ENCODE data around the gene NEDD4. TPM values are rescaled to one million over a fixed set of nuclear protein-coding genes. Genes with fewer than 3 reads are reported as not detected.

The NEDD4 gene
- total RNA-seq, 4 donors from 2014 or later: 3.6 to 15.0 (median 14.4) TPM

- Histone ChIP-seq H3K27ac (no peak overlapping the region), H3K4me1 (no peaks in the 10 kb centered on the region), H3K36me3 (no peaks in the 10 kb centered on the region), H3K9me3 (no peaks in the 10 kb centered on the region), H3K27me3 (no peaks in the 10 kb centered on the region), H3K4me3 (no peak overlapping the region)
- DNase-seq: no peak
- intact Hi-C loops (cut with DNase I; ENCODE audit: low total_unique reads) (no loop called here), in situ Hi-C loops (cut with MboI; ENCODE audit: low pct_ligation_motif_present in 1 of 4, low pct_unique_long_range_greater_than_20kb in 1 of 4, low sequenced_read_pairs in 3 of 4) (no loop called here)
- 44 to 100% methylated on average over 1 to 2 of the region's 2 CpGs for WGBS, 2 donors (ENCODE audit: low coverage in 1 of 2)
- TF ChIP-seq CTCF (IDR thresholded peaks at IDR 0.05): no peak
- TF ChIP-seq EP300 (IDR thresholded peaks at IDR 0.05; ENCODE audit: low read depth): no peak
- TF ChIP-seq POLR2AphosphoS5 (IDR thresholded peaks at IDR 0.05): no peak
- no peak for TF ChIP-seq POLR2A (IDR thresholded peaks at IDR 0.05)
Measured at GRCh38 chr15:56034514-56034913, 41.1 kb upstream of the NEDD4 start.

- DNase-seq: no peak
- Histone ChIP-seq H3K4me3 (no peak overlapping the region), H3K9me3 (no peaks in the 10 kb centered on the region), H3K4me1 (no peaks in the 10 kb centered on the region), H3K27me3 (no peaks in the 10 kb centered on the region), H3K36me3 (no peaks in the 10 kb centered on the region), H3K27ac (no peak overlapping the region)
- WGBS, 2 donors (ENCODE audit: low coverage in 1 of 2): 100% methylated on average over 1 of the region's 1 CpG
- intact Hi-C loops (cut with DNase I; ENCODE audit: low total_unique reads): no loop called here
- TF ChIP-seq EP300 (IDR thresholded peaks at IDR 0.05; ENCODE audit: low read depth) (no peak), POLR2AphosphoS5 (IDR thresholded peaks at IDR 0.05) (no peak), CTCF (IDR thresholded peaks at IDR 0.05) (no peak), POLR2A (IDR thresholded peaks at IDR 0.05) (no peak)
- in situ Hi-C loops (cut with MboI; ENCODE audit: low pct_ligation_motif_present in 1 of 4, low pct_unique_long_range_greater_than_20kb in 1 of 4, low sequenced_read_pairs in 3 of 4): no loop called here
Measured at GRCh38 chr15:56032373-56032772, 39.0 kb upstream of the NEDD4 start.

- no peak for DNase-seq
- Histone ChIP-seq H3K27ac (no peak overlapping the region), H3K9me3 (no peaks in the 10 kb centered on the region), H3K27me3 (no peaks in the 10 kb centered on the region), H3K36me3 (no peaks in the 10 kb centered on the region), H3K4me3 (no peak overlapping the region), H3K4me1 (no peaks in the 10 kb centered on the region)
- WGBS, 2 donors (ENCODE audit: low coverage in 1 of 2): 80 to 100% methylated on average over 1 to 6 of the region's 6 CpGs
- intact Hi-C loops (cut with DNase I; ENCODE audit: low total_unique reads) (no loop called here), in situ Hi-C loops (cut with MboI; ENCODE audit: low pct_ligation_motif_present in 1 of 4, low pct_unique_long_range_greater_than_20kb in 1 of 4, low sequenced_read_pairs in 3 of 4) (no loop called here)
- no peak for TF ChIP-seq CTCF (IDR thresholded peaks at IDR 0.05)
- TF ChIP-seq POLR2AphosphoS5 (IDR thresholded peaks at IDR 0.05): no peak
- TF ChIP-seq POLR2A (IDR thresholded peaks at IDR 0.05): no peak
- TF ChIP-seq EP300 (IDR thresholded peaks at IDR 0.05; ENCODE audit: low read depth): no peak
Measured at GRCh38 chr15:56031836-56032235, 38.4 kb upstream of the NEDD4 start.

GRCh38 chr15:56031402-56031801, 38.0 kb upstream of the NEDD4 start:
- H3K36me3 ChIP-seq: no peaks in the 10 kb centered on the region
- H3K9me3 ChIP-seq: no peaks in the 10 kb centered on the region
- no peak for DNase-seq
- no peaks in the 10 kb centered on the region for H3K4me1 ChIP-seq
- TF ChIP-seq EP300 (IDR thresholded peaks at IDR 0.05; ENCODE audit: low read depth) (no peak), POLR2AphosphoS5 (IDR thresholded peaks at IDR 0.05) (no peak), CTCF (IDR thresholded peaks at IDR 0.05) (no peak), POLR2A (IDR thresholded peaks at IDR 0.05) (no peak)
- in situ Hi-C loops (cut with MboI; ENCODE audit: low pct_ligation_motif_present in 1 of 4, low pct_unique_long_range_greater_than_20kb in 1 of 4, low sequenced_read_pairs in 3 of 4): no loop called here
- no peak overlapping the region for H3K4me3 ChIP-seq
- intact Hi-C loops (cut with DNase I; ENCODE audit: low total_unique reads): no loop called here
- WGBS, 2 donors (ENCODE audit: low coverage in 1 of 2): 60 to 86% methylated on average over 2 to 4 of the region's 4 CpGs
- H3K27ac ChIP-seq: no peak overlapping the region
- no peaks in the 10 kb centered on the region for H3K27me3 ChIP-seq
